ENCODE results near the gene STX1A. TPM values are rescaled to one million over a fixed set of nuclear protein-coding genes. Genes with fewer than 3 reads are reported as not detected.
"Not testable (repeated sequence)": the region's sequence is repeated elsewhere in the genome, so short reads cannot be mapped to it uniquely, and the experiment has no call there.

STX1A gene

DNA sequence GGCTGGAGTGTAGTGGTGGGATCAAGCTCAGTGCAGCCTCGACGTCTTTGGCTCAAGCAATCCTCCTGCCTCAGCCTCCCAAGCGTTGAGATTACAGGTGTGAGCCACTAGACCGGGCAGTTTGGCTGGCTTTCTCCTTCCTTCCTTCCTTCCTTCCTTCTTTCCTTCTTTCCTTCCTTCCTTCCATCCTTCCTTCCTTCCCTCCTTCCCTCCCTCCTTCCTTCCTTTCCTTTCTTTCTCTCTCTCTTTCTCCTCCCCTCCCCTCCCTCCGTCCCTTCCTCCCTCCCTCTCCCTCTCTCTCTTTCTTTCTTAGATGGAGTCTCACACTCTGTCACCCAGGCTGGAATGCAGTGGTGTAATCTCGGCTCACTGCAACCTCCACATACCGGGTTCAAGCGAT, 59.5 kb downstream of the STX1A start:
- no peaks in the 10 kb centered on the region for H3K36me3 ChIP-seq (ENCODE audit: insufficient read depth, low read length)
- H3K4me1 ChIP-seq (ENCODE audit: control insufficient read depth, insufficient read depth, low read length): no peaks in the 10 kb centered on the region
- peaks cover 17% of the 10 kb centered on the region for H3K27me3 ChIP-seq (ENCODE audit: control insufficient read depth, insufficient read depth, low read length)
- no peaks in the 10 kb centered on the region for H3K9me3 ChIP-seq (replicated peaks; ENCODE audit: low read length)
- no peak overlapping the region for H3K4me2 ChIP-seq (ENCODE audit: low read length)
- no peak overlapping the region for H3K9ac ChIP-seq (ENCODE audit: low read depth, low read length)
- H3K4me3 ChIP-seq (ENCODE audit: low read length): no peak overlapping the region

GRCh38 chr7:73655309-73655708, 64.2 kb downstream of the STX1A start:
- not testable (repeated sequence) for H3K4me1 ChIP-seq (ENCODE audit: control insufficient read depth, insufficient read depth, low read length); H3K4me3 ChIP-seq (ENCODE audit: low read length); H3K9me3 ChIP-seq (replicated peaks; ENCODE audit: low read length); H3K4me2 ChIP-seq (ENCODE audit: low read length); H3K9ac ChIP-seq (ENCODE audit: low read depth, low read length); H3K36me3 ChIP-seq (ENCODE audit: insufficient read depth, low read length)
- H3K27me3 ChIP-seq (ENCODE audit: control insufficient read depth, insufficient read depth, low read length): peaks cover 25% of the 10 kb centered on the region

GRCh38 chr7:73652541-73652949, 66.9 kb downstream of the STX1A start:
- Histone ChIP-seq H3K36me3 (ENCODE audit: insufficient read depth, low read length) (no peaks in the 10 kb centered on the region), H3K9ac (ENCODE audit: low read depth, low read length) (no peak overlapping the region), H3K9me3 (replicated peaks; ENCODE audit: low read length) (no peaks in the 10 kb centered on the region), H3K4me3 (ENCODE audit: low read length) (no peak overlapping the region), H3K27me3 (ENCODE audit: control insufficient read depth, insufficient read depth, low read length) (peaks cover 43% of the 10 kb centered on the region), H3K4me1 (ENCODE audit: control insufficient read depth, insufficient read depth, low read length) (peaks cover 5% of the 10 kb centered on the region), H3K4me2 (ENCODE audit: low read length) (no peak overlapping the region)

GRCh38 chr7:73650524-73650923, 68.9 kb downstream of the STX1A start:
- H3K4me3 ChIP-seq (ENCODE audit: low read length): no peak overlapping the region
- H3K4me1 ChIP-seq (ENCODE audit: control insufficient read depth, insufficient read depth, low read length): peaks cover 5% of the 10 kb centered on the region
- no peaks in the 10 kb centered on the region for H3K36me3 ChIP-seq (ENCODE audit: insufficient read depth, low read length)
- no peak overlapping the region for H3K4me2 ChIP-seq (ENCODE audit: low read length)
- no peaks in the 10 kb centered on the region for H3K9me3 ChIP-seq (replicated peaks; ENCODE audit: low read length)
- no peak overlapping the region for H3K9ac ChIP-seq (ENCODE audit: low read depth, low read length)
- peaks cover 63% of the 10 kb centered on the region for H3K27me3 ChIP-seq (ENCODE audit: control insufficient read depth, insufficient read depth, low read length)

DNA sequence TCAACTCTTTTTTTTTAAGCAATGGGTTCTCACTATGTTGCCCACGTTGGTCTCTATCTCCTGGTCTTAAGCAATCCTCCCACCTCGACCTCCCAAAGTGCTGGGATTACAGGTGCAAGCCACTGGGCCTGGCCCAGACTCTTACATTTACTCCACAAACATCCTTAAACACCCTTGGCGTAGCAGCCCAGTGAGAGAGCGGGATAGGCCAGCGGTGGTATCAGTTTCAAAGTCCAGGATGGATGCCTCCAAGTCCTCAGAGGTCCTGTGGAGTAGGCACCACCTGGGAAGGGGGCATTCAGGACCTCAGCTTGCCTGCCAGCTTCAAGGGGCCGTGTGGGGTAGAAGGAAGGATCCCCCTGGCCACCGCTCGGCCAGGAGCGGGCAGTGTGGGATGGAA, 69.9 kb downstream of the STX1A start:
- Histone ChIP-seq H3K4me1 (ENCODE audit: control insufficient read depth, insufficient read depth, low read length) (peaks cover 5% of the 10 kb centered on the region), H3K9me3 (replicated peaks; ENCODE audit: low read length) (no peaks in the 10 kb centered on the region), H3K9ac (ENCODE audit: low read depth, low read length) (no peak overlapping the region), H3K36me3 (ENCODE audit: insufficient read depth, low read length) (no peaks in the 10 kb centered on the region), H3K4me2 (ENCODE audit: low read length) (no peak overlapping the region), H3K27me3 (ENCODE audit: control insufficient read depth, insufficient read depth, low read length) (peaks cover 72% of the 10 kb centered on the region), H3K4me3 (ENCODE audit: low read length) (no peak overlapping the region)

Small RNA genes lying within 50 kb of the gene (small RNA-seq; reads per million reads assigned to genes)
- gene MIR4284 (0.21 reads per million), gene RN7SL265P (not detected)
